CD1c-positive myeloid dendritic cell (primary cell): Measurements from ENCODE around the gene ABCA2.
"Not testable (repeated sequence)": the region's sequence is repeated elsewhere in the genome, so short reads cannot be mapped to it uniquely, and the experiment has no call there.

Experiments used
- DNase-seq: peaks from one replicate; pipeline ENCODE4 v3.0.0-alpha.2; 2016; ENCODE audit errors: extremely low spot score

The ABCA2 gene

GRCh38 chr9:137062798-137063197, 34.8 kb upstream of the ABCA2 start:
- not testable (repeated sequence) for DNase-seq

GRCh38 chr9:137062384-137062783, 34.3 kb upstream of the ABCA2 start:
- DNase-seq = no peak

DNA sequence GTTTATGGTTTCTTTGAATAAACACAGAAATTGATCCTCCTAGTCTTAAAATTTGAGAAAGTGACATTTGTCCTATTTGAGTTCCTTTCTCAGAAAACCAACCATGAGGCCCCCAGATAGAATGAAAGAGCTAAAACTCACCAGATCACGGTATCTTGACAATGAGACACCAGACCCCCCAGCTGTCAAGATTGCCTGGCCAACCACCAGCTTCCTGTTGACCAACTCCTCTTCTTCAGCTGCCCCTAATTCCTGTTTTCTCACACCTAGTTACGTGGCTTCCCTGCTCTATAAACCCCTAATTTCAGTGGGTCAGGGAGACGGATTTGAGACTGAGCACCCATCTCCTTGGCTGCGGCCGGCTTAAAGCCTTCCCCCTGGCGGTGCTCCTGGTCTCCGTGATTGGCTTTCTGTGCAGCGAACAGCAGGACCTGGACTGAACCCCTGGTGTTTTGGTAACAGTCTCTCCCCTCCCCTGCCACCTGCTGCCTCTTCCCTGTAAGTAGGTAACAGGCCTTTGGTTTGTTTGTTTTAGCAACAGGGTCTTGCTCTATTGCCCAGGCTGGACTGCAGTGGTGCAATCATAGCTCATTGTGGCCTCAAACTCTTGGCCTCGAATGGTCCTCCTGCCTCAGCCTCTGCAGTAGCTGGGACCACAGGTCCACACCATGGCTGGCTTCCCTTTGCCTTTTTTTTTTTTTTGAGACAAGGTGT, 30.6 kb upstream of the ABCA2 start:
- no peak for DNase-seq

- no peak for DNase-seq
Measured at GRCh38 chr9:137057545-137057944, 29.5 kb upstream of the ABCA2 start.

- DNase-seq = no peak
Measured at GRCh38 chr9:137056739-137057415, 28.8 kb upstream of the ABCA2 start.

DNA sequence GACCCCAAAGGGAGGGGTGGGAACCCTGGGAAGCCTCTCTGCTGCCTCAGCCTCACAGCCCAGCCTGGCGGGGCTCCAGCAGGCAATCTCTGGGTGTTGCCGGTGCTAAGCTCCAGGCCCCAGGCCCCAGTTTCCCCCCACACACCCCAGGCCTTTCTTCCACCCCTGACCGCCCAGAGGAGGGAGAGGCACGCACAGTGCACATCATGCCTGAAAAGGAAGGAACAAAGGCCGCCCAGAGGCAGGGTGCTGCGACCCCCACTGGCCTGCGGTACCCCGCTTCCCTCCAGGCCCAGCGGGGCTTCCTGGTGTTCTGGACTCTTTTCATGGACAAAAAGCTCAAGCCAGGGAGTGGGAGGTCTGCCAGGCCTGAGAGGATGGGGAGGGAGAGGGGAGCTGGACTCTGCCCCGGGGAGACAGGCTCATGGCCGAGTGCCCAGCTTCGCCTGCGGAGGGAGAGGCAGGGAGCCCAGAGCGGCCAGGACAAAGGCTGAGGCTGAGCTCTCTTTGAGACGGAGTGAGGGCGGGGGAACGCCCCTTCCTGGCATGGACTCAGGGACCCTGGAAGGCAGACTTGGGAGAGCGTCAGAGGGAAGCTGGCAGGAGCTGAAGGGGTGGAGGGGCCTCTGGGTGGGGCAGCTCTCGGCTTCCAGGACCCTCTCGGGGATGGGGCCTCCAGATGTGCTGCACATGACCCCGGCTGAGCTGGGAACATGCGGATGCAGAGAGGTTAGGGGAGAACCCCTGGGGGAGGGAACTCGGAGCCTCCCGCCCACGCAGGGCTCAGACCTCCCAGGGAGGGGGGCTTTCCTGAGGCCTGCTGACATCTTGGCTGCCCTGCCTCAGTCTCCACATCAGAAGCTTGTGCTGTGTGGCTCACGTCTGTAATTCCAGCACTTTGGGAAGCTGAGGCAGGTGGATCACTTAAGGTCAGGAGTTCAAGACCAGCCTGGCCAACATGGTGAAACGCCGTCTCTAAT, 27.6 kb upstream of the ABCA2 start:
- no peak for DNase-seq

DNA sequence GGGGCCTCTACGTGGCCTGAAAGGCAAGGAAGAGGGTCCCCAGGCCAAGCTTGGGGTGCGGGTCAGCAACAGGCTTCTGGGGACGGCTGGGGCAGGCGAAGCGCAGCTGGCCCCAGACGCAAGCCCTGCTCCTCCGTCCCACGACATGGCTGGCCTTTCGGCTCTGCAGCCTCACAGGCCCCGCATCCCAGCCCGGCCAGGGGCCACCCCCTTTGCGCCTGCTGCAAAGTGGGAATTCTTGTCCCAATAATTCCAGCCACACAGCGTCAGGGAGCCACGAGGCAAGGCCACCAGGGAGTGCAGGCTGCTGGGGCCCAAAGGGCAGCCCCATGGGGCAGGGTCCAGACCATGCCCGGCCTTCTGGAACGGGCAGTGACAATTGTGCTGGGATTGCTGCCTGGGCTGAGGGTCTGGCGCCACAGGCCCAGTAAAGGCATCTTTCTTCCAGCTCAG, 26.9 kb upstream of the ABCA2 start:
- no peak for DNase-seq

DNA sequence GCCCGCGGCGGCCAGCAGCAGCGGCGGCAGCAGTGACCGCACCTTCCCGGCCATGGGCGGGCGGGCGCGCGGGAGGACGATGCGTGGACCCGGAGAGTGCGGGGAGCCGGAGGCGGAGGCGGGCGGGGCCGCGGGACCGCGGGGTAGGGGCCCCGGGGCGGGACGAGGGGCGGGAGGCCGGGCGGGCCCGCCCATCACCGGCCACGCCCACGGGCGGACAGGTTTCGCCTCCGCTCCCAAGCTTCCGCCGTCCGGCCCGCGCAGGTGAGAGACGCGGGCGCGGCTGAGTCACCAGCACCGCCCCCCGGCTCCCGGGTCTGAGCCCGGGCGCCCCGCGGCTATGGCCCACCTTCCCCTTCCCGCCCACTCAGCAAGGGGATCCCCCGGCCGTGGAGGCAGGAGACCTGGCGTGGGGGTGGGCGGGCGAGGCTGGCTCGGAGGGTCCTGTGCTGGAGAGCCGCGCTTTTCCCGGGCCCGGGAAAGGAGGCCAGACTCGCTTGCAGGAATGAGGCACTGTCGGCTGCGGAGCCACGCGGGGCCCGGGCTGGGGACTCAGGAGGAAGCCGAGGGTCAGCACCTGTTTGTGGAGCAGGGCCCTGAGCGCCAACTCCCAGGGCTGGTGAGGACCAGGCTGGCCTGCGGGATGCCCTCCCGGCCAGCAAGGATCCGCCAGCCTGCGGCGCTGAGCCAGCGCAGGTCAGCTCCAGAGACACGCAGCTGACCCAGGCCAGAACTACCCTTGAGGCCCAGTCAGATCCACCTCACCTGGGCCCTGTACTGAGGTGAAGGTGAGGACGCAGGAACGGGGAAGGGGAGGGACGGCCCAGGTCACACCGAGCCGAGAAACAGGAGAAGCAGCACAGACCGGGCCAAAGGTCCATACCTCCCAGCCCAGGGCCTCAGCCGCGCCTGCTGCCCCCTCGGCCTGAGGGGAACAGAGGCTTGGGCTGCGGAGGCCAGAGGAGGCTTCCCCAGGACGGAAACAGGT, 26.2 kb upstream of the ABCA2 start, which contains the start of gene ENTPD2:
TSS of gene ENTPD2 (minus strand) at position 118 of the 988 bp plus-strand sequence. CDS start at position 54, 64 bp downstream.
- no peak for DNase-seq

DNA sequence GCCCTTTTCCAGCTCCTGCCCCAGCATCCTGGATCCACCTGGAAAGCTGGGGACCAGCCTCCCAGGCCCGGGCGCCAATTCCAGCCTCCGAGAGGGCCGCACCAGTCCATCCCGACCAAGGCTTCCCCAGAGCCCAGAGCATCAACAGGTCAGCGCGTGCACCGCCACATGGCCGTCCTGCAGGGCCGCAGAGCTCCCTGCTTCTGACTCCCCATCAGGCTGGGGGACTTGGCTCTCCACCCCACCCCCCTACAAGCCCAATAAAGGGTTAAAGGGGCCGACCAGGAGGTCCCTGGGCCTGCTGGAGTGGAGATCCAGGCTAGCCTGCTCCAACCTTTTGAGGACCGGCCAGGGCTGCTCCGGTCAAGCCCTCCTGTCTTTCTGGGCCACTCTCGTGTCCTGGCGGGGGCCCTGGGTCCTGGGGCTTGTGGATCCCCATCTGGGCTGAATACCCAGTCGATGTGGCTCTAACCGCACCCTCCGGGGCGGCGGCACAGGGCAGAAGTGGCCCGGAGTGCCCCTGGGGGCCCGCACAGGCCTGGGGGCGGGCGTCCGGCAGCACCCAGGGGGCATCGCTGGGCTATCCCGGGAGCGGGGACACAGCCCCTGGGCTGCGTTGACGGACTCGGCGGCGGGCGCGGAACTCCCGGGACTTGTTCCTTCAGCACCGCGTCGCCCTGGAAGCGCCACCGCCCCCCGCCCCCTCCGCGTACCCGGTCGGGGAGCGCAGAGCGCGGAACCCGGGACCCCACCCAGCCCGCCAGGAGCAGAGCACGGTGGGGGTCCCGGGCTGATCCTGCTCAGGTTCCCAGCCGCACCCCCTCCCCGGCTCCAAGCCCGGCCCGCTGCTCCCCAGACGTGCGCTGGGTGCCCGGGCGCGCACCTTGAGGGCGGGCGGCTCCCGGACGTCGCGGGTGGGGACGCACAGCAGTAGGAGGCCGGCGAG, 25.2 kb upstream of the ABCA2 start:
- no peak for DNase-seq

GRCh38 chr9:137052293-137052692, 24.3 kb upstream of the ABCA2 start:
- no peak for DNase-seq

GRCh38 chr9:137051145-137051724, 23.2 kb upstream of the ABCA2 start:
- no peak for DNase-seq

GRCh38 chr9:137050570-137050969, 22.5 kb upstream of the ABCA2 start:
- no peak for DNase-seq

DNA sequence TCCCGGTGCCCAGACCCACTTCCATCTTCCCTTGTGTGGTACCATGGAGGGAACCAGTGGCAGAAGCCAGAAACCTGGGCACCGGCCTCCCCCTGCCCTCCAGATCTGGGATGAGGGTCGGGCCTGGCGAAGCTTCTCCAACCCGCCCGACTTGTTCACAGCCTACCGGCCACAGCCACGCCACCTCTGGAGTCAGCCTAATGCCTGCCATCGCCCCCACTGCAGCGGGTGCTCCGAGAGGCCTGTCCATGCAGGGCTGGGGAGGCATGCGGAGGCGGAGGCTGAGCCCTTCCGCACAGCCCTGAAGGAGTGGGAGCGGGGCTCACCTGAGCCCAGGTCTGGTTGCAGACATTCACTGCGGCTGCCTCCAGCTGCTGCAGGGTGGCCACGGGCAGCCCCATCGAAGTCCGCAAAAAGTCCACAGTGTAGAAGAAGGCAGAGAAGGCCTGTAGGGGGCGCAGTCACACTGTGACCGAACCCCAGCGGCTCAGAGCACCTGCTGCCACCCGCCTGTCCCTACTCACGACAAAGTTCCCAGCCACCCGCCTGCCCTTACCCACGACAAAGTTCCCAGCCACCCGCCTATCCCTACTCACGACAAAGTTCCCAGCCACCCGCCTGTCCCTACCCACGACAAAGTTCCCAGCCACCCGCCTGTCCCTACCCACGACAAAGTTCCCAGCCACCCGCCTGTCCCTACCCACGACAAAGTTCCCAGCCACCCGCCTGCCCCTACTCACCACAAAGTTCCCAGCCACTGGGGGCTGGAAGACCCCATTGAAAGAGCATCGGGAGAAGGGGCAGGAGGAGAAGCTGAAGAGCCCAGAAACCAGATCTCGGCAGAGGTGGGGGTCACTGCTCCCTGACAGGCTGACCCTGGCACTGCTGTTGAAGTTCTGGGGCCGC, 21.8 kb upstream of the ABCA2 start:
- DNase-seq = peak; percentile 59

DNA sequence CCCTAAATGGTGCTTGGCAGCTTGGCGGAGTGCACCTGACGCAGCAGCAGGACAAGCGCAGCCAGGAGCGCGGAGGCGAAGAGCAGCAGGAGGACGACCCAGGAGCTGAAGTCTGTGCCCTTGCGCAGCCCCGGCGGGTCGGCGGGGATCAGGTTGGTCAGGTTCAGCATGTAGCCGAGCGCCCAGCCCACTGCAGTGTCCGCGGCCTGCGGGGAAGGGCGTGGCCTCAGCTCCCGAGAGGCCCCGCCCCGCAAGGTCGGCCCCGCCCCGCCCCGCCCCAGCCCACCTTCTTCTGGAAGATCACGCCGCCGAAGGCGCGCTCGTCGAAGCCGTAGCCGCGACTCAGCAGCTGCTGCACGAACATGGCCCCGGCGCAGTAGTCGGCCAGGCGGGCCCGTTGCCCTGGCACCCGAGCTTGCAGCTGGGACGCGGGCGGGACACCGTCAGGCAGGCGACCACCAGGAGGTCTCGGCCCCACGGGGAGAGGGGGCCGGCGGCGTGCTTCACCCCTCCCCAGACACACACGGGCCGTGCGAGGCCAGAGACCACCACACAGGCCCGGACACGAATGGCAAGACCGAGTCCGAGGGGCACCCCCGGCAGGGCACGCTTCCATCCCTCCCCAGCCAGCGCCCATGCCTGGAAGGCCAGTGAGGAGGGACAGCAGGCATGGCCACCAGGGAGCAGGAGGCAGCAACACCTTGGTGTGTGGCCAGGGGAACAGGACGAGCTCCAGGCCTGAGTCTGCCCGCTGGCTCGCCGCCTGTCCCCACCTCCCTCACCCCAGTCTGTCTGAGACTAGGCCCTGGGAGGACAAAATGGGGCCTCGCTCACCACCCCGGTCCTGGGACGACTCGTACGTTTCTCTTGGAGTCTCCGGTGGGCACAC, 20.9 kb upstream of the ABCA2 start:
- DNase-seq = no peak

- peak; percentile 82 for DNase-seq
Measured at GRCh38 chr9:137046088-137046787, 18.2 kb upstream of the ABCA2 start, which contains the start of gene NPDC1. Gene NPDC1, minus strand, starts transcription at chr9:137046177. Its CDS starts 188 bp downstream, at chr9:137045989.

GRCh38 chr9:137045294-137046087, 17.5 kb upstream of the ABCA2 start:
- no peak for DNase-seq
